Measurements from ENCODE around the gene RIMBP2.

RIMBP2 gene

DNA sequence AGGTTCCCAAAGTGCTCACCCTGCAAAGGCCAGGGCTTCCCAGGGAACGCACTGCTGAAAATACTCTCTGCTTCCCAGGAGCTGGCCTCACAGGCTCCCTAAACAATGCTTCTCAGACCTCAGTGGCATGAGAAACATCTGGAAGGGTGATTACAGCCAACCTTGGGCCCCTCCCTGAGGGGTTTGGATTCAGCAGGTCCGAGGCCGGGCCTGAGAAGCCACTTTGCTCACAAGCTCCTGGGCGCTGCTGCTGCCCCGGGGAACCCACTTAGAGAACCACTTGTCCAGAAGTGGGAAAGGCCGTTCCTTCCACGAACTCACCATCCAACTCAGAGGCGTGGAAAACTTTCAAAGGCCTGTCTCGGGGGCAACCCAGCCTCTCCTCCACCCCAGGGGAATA, 247.9 kb downstream of the RIMBP2 start:
- DNase-seq = no peak

DNA sequence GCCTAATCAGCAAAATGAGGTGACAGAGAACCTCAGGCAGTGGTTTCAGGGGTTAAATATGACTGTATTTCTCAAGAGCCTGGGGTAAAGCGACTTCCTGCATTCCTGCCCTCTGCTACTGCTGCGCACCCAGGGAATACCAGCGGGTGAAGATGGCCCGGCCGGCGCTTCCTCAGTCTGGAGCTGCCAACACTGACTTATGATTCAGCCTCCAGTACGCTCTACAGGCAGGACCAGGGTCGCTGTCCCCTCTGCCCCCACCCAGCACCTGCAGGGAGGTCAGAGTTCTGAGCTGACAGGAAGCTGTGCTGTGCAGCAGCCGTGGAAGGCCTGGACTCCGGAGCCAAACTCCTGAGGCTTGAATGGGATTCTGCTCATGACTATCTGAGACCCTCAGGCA, 250.5 kb downstream of the RIMBP2 start:
- DNase-seq = no peak

DNA sequence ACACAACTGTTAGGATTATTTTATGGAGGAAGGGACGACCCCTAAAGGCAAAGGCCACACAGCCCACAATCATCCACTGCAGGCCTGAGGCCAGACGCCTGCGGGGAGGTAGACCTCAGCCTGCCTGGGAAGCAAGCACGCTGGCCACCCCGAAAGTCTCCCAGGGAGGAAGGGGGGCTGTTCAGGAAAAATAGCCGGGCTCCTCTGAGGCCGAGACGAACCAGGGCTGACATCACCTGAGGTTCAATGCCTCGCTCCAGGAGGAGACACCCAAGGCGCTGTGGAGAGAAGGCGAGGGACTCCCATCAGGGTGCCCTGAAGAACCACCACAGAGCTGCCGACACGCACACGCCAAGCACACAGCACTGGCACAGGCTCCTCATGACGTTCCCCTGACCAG, 251.1 kb downstream of the RIMBP2 start:
- DNase-seq = no peak

- DNase-seq = no peak
Measured at GRCh38 chr12:130463818-130464670, 252.1 kb downstream of the RIMBP2 start.

- DNase-seq = peak in 1 of 56 donors; percentile 4
Measured at GRCh38 chr12:130463275-130463658, 252.8 kb downstream of the RIMBP2 start.

- no peak for DNase-seq
Measured at GRCh38 chr12:130462558-130463274, 253.4 kb downstream of the RIMBP2 start.

GRCh38 chr12:130461839-130462557, 254.1 kb downstream of the RIMBP2 start:
- DNase-seq = no peak

DNA sequence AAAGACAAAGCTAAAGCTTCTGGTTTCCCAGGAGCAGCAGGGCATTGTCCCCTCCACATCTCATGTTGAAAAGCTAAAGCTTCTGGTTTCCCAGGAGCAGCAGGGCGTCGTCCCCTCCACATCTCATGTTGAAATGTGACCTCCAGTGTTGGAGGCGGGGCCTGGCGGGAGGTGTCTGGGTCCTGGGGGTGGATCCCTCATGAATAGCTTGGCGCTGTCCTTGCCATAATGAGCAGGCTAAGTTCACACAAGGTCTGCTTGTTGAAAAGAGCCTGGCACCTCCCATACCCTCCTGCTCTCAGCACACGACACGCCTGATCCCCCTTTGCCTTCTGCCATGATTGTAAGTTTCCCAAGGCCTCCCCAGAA, 254.7 kb downstream of the RIMBP2 start:
- DNase-seq = no peak

- no peak for DNase-seq
Measured at GRCh38 chr12:130460611-130461446, 255.3 kb downstream of the RIMBP2 start.

- no peak for DNase-seq
Measured at GRCh38 chr12:130459916-130460315, 256.2 kb downstream of the RIMBP2 start.

GRCh38 chr12:130458341-130458740, 257.8 kb downstream of the RIMBP2 start:
- no peak for DNase-seq

DNA sequence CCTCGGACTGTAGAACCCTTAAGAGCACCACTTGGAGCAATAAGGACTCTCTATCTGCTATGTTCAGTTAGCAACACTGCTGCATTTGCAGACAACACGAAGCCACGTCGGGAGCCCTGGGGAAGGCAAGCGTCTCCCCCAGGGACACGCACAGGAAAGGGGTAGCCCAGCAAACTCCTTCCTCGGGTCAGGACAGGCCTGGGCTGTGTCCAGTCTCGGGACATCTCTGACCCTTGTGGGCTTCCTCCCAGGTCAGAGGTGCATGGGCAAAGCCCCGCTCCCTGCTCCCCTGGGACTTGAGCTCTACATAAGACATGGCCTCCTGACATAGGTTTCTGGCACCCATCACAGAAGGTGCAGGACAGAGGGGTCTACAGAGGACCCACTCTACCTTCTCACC, 258.9 kb downstream of the RIMBP2 start:
- DNase-seq = no peak

GRCh38 chr12:130456375-130457199, 259.5 kb downstream of the RIMBP2 start:
- DNase-seq = peak in 40 of 56 donors; percentile 4 to 56 (median 30)

DNA sequence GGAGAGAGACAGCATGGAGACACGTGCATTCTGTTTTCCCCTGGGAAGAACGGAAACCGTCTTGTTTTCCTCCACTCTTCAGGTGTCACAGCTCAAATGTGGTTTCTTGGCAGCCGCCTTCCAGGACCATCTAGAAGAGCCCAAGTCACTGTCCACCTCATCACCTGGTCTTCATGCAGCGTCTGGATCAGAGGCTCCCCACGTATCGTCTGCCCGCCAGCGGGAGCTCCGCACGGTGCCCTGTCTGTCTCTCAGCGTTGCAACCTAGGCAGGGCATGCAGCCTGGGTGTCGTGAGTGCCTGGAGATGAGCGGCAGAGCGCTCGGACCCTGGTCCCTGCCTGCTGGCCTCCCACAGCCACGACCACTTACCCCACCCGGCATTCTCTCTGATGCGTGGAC, 260.9 kb downstream of the RIMBP2 start:
- no peak for DNase-seq

DNA sequence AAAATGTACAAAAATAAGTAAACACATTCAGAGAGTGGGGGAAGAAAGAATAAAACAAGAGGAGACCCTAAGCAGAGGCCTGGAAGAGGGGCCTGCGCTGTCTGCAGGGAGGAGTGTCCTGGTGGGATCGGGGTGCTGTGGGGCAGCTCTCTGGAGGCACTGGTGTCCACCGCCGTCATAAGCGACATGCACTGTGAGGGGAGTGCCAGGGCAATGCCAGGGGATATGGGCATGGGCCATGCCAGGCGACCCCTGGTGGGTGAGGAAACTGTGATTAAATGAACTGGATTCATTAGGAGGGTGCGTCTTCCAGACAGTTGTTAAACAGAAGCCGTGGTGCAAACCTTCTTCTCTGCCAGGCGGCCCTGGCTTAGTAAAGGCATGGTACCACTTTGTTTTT, 261.8 kb downstream of the RIMBP2 start:
- DNase-seq = no peak

DNA sequence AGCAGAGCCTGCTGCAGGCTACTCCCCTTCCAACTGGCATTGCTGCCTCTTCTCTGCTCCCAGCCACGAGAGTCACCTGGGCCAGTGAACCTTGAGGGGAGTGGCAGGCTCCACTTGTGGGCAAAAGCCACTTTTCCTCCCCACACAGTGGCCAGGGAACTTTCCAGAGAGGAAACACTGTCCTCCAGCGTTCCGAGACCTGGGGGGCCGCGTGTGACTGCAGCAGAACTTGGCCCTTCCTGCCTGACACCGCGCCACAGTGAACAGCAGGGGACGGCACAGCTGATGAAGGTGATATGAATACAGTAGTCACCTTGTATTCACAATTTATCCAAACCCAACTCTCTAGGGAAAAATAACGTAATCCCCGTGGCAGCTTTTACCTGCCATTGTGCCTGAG, 263.6 kb downstream of the RIMBP2 start:
- DNase-seq = no peak

DNA sequence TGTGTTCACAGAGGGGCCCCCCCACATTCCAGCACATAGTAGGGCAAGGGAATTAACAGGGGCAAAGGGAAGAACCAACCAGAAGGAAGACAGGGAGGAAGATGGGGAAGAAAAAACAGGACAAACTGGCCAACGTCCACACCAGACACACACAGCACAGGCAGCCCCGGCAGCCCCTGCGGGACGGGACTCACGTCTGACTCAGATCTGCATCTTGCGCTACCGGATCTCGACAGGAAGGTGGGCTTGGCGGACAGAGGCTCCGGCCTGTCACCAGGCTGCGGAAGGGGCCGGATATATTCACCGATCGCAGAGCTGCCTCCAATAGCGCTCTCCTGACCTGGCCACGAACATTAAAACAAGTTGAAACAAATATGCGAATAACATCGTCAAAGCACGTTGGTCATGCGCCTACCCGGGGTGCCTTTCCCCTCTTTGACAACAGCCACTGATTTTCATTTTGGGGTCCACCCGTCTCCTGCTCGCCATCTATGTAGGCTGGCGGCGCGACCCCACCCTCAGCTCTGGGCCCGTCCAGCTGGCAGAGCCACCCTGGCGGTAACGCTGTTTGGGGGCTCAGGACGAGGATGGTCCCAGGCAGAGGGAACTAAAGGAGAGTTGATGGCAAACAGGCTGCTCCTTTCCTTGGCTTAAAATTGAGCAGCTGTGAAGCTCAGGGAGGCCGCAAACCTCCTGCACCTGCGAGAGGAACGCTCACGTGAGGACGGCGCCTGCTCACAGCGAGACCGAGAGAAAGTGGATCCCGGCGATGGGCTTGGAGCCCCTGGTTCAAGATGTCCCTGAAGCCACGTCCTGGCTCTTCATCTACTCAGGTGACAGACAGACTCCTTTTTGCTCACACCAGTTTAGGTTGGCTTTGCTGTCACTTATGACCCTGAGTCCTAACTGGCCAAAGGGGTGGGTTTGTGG, 264.8 kb downstream of the RIMBP2 start:
- DNase-seq = no peak

- no peak for DNase-seq
Measured at GRCh38 chr12:130449291-130449690, 266.8 kb downstream of the RIMBP2 start.

Measured in amygdala (tissue), 56 donors.